Heart right ventricle (tissue), 16 donors: Measurements from ENCODE around the gene GRWD1. TPM values are rescaled to one million over a fixed set of nuclear protein-coding genes. Genes with fewer than 3 reads are reported as not detected.
A peak's percentile ranks its signal among the peaks of the same experiment; 100 is the strongest.

Experiments used
- ATAC-seq, 8 donors: fragments of 200-7000 bp; cut with Tn5 transposase; one replicate each; pipeline ENCODE4 v1.9.1; 2020; ENCODE audit warnings: mild to moderate bottlenecking in 8 of 8, moderate library complexity in 8 of 8, moderate number of reproducible peaks in 1 of 8
- DNase-seq, 2 donors: peaks; one replicate each; pipeline ENCODE4 v3.0.0-alpha.2; 2020
- H3K27ac ChIP-seq, 10 donors: fragments of 200-600 bp; sonication (generic) in 2 of 10; one replicate each; pipeline versions ENCODE4 v1.5.0 to v1.8.0; 2020 to 2022; ENCODE audit warnings: mild to moderate bottlenecking in 3 of 10
- H3K27me3 ChIP-seq, 7 donors: fragments of 200-600 bp; one replicate each; pipeline ENCODE4 v1.8.0; 2021 to 2022; ENCODE audit warnings: mild to moderate bottlenecking in 2 of 7
- H3K36me3 ChIP-seq, 9 donors: fragments of 200-600 bp; sonication (generic) in 1 of 9; one replicate each; pipeline versions ENCODE4 v1.5.0 to v1.8.0; 2020 to 2022; ENCODE audit warnings: mild to moderate bottlenecking in 2 of 9
- H3K4me1 ChIP-seq, 9 donors: fragments of 200-600 bp; sonication (generic) in 1 of 9; one replicate each; pipeline versions ENCODE4 v1.5.0 to v1.8.0; 2020 to 2022; ENCODE audit warnings: mild to moderate bottlenecking in 4 of 9
- H3K4me3 ChIP-seq, 10 donors: fragments of 200-600 bp; sonication (generic) in 2 of 10; one replicate each; pipeline versions ENCODE4 v1.5.0 to v1.8.0; 2020 to 2022; ENCODE audit warnings: mild to moderate bottlenecking in 7 of 10, moderate library complexity in 2 of 10
- H3K9me3 ChIP-seq, 11 donors: fragments of 200-600 bp in 10 of 11; sonication (generic) in 2 of 11; one replicate each; pipeline versions ENCODE4 v1.5.0 to v1.8.0; 2013 to 2022; ENCODE audit warnings: mild to moderate bottlenecking in 2 of 11, control low read depth in 1 of 11, moderate library complexity in 1 of 11
- CTCF ChIP-seq, 9 donors: fragments of 200-600 bp; sonication (generic) in 2 of 9; IDR thresholded peaks; one replicate each; pipeline versions ENCODE4 v1.5.0 to v1.8.0; 2021 to 2022; ENCODE audit warnings: antibody characterized with exemption in 9 of 9, mild to moderate bottlenecking in 5 of 9, moderate library complexity in 1 of 9
- WGBS, 2 donors: extraction: QIAGEN DNeasy Blood & Tissue Kit; methylation state at CpG; one replicate each; pipeline ENCODE4 v1.1.7; 2013; ENCODE audit warnings: inconsistent platforms in 1 of 2; 5-methylcytosine and 5-hydroxymethylcytosine counted together
- intact Hi-C, 10 donors: fragments of 100-400 bp; cut with DNase I; formaldehyde crosslinking; loops; one replicate each; pipeline versions ENCODE4 v1.11.1 to v1.14.2; 2022
- polyA plus RNA-seq, 2 donors: library from polyadenylated mRNA; stranded (reverse); fragments of 200-250 nt; gene quantifications; one replicate each; pipeline ENCODE4 v1.2.3, GENCODE V29; 2013
- total RNA-seq, 10 donors: library from RNA; stranded (reverse); fragmentation: NEBNext Ultra II Directional in 3 of 10; extraction: Animal tissue kit (Norgen Biotek cat#: 25700) in 3 of 10; gene quantifications; one replicate each; pipeline versions ENCODE4 v1.2.1 to v1.2.4, GENCODE V29; 2021 to 2023
- donor health status: Arrhythmogenic right ventricular cardiomyopathy.
- donor health status: ischemic (EF 13 %, LVEDD 7.1; RV severe dilation, severe dysfunction).
- donor health status: healthy with polysubstance abuse.
- donor health status: DM: no; HTN: yes; CAD: no.
- donor health status: DM: no; HTN: no; CAD: no.
- donor health status: ischemic (EF 25% LVEDD 6.9; RV normal size, moderate dysfunction).
- donor health status: ischemic (EF 25% LVEDD 5.7; RV mildly dilated, moderate dysfunction).
- donor health status: healthy.
- donor health status: DM: yes; HTN: yes; CAD: no.
- donor health status: Ischemic cardiomyopathy.
- donor health status: ischemic (EF 35%, LVEDD 5.7; RV mildly dilated, moderate dysfunction).
- donor health status: nonischemic (EF 11% LVEDD 7.7; RV severe dilation, severe dysfunction).
- donor health status: DM: yes; HTN: yes; CAD: no.
- donor health status: PGD.
- donor health status: ischemic (EF 29% LVEDD 5.4; RV normal size, mild dysfunction).
- donor health status: nonischemic (EF 23%, LVEDD 6.1; RV moderate dilation, normal function).

The GRWD1 gene
- total and polyA plus RNA-seq, 12 donors: 5.6 to 26.2 (median 17.0) TPM

DNA sequence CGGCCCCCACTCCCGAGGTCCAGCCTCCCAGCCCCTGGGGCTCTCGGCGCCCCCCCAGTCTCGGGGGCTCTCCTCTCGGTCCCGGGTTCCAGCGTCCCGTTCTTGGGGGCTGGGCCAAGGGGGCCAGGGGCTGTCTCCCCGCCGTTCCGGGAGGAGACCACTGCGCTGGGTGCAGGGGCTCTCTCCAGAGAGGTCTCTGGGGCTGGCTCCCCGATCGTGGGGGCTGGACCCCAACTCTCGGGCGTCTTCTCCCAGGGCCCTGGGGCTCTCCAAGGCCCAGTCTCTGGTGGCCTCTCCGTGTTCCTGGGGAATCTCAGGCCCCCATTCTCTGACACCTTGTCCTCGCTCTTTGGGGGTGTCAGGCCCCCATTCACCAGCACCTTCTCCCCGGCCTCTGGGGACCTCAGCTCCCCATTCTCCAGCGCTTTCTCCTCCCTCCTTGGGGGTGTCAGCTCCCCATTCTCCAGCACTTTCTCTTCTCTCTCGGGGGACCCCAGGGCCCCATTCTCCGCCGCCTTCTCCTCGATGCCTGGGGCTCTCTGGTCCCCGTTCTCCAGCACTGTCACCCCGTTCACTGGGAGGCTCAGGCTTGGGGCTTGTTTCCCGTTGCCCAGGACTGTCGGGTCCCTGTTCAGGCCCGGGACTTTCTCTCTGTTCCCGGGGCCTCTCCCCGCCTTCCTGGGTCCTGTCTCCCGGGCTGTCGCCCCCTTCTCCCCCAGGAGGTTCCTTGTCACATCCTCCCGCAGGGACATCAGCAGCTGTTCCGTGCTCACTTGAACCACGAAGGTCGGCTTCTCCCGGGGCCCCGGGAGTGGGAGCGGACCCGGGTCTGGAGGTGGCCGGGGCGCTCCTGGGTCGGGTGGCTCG lies 52.2 kb downstream of the GRWD1 start:
- DNase-seq (no peak), ATAC-seq (no peak)
- no peak for TF ChIP-seq CTCF (IDR thresholded peaks at IDR 0.05)
- Histone ChIP-seq H3K4me3 (peak overlapping the region in 7 of 10 donors; percentile 1 to 39 (median 16)), H3K4me1 (peaks cover 2 to 42% (median 11%) of the 10 kb centered on the region in 9 donors), H3K9me3 (no peaks in the 10 kb centered on the region), H3K27me3 (peaks cover 9 to 78% (median 56%) of the 10 kb centered on the region in 7 donors), H3K27ac (no peak overlapping the region), H3K36me3 (no peaks in the 10 kb centered on the region)
- intact Hi-C loops: loop anchor here in 2 of 10 donors (10.0 kb wide), 2 partner anchors 183 to 233 kb away; no protein-coding TSS in a partner anchor
- 66 to 80% methylated on average over 42 to 46 of the region's 46 CpGs for WGBS, 2 donors

GRCh38 chr19:48498595-48499311 lies 53.0 kb downstream of the GRWD1 start:
- TF ChIP-seq CTCF (IDR thresholded peaks at IDR 0.05): no peak
- Histone ChIP-seq H3K27ac (no peak overlapping the region), H3K27me3 (peaks cover 9 to 78% (median 56%) of the 10 kb centered on the region in 7 donors), H3K4me3 (peak overlapping the region in 7 of 10 donors; percentile 4 to 39 (median 16)), H3K36me3 (no peaks in the 10 kb centered on the region), H3K9me3 (no peaks in the 10 kb centered on the region), H3K4me1 (peaks cover 2 to 42% (median 11%) of the 10 kb centered on the region in 9 donors)
- no peak for DNase-seq
- no peak for ATAC-seq
- intact Hi-C loops: loop anchor here in 2 of 10 donors (10.0 kb wide), 2 partner anchors 184 to 234 kb away; no protein-coding TSS in a partner anchor
- 49 to 55% methylated on average over 37 to 58 of the region's 59 CpGs for WGBS, 2 donors

- Histone ChIP-seq H3K4me1 (peaks cover 0 to 36% (median 5%) of the 10 kb centered on the region in 9 donors), H3K4me3 (peak overlapping the region in 6 of 10 donors; percentile 4 to 39 (median 20)), H3K27ac (no peak overlapping the region), H3K9me3 (no peaks in the 10 kb centered on the region), H3K36me3 (no peaks in the 10 kb centered on the region), H3K27me3 (peaks cover 9 to 72% (median 56%) of the 10 kb centered on the region in 7 donors)
- intact Hi-C loops: loop anchor here in 2 of 10 donors (10.0 kb wide), 2 partner anchors 185 to 235 kb away; no protein-coding TSS in a partner anchor
- DNase-seq (no peak), ATAC-seq (no peak)
- WGBS, 2 donors: 61 to 66% methylated on average over 39 to 44 of the region's 44 CpGs
- TF ChIP-seq CTCF (IDR thresholded peaks at IDR 0.05): no peak
These were observed 53.7 kb downstream of the GRWD1 start for GRCh38 chr19:48499316-48500090.
